Kidney (tissue), 14 donors: ENCODE measurements around the gene NPAT. TPM values are rescaled to one million over a fixed set of nuclear protein-coding genes. Genes with fewer than 3 reads are reported as not detected.

Experiments
- DNase-seq, 5 donors: peaks; one replicate each; pipeline ENCODE4 v3.0.0-alpha.2; 2013 to 2020
- FAIRE-seq: peaks from 2 replicates; lab custom pipeline; 2012; peaks lifted over from hg19 to GRCh38; lab: Jason Lieb, UNC
- H3K27ac ChIP-seq, 2 donors: one replicate each; pipeline ENCODE4 v1.7.0; 2013; ENCODE audit warnings: low read depth in 2 of 2, low read length in 2 of 2, inconsistent platforms in 1 of 2
- H3K27me3 ChIP-seq: one replicate; pipeline ENCODE4 v1.7.1; 2013; ENCODE audit warnings: low read length, inconsistent platforms; ENCODE audit not compliant: control insufficient read depth, insufficient read depth
- H3K36me3 ChIP-seq, 3 donors: one replicate each; pipeline versions ENCODE4 v1.7.0 to v1.7.1; 2013; ENCODE audit warnings: low read length in 3 of 3, control low read depth in 1 of 3, inconsistent platforms in 1 of 3; ENCODE audit not compliant: insufficient read depth in 3 of 3, control insufficient read depth in 2 of 3
- H3K4me1 ChIP-seq, 3 donors: one replicate each; pipeline versions ENCODE4 v1.7.0 to v1.7.1; 2013; ENCODE audit warnings: low read length in 3 of 3, inconsistent platforms in 1 of 3, low read depth in 1 of 3; ENCODE audit not compliant: control insufficient read depth in 2 of 3, insufficient read depth in 2 of 3
- H3K4me3 ChIP-seq, 3 donors: one replicate each; pipeline versions ENCODE4 v1.7.0 to v1.8.1; 2013; ENCODE audit warnings: low read length in 3 of 3, control low read depth in 1 of 3, inconsistent platforms in 1 of 3
- H3K9ac ChIP-seq, 3 donors: one replicate each; pipeline versions ENCODE4 v1.7.0 to v1.7.1; 2013; ENCODE audit warnings: low read length in 3 of 3, control low read depth in 1 of 3, inconsistent platforms in 1 of 3
- H3K9me3 ChIP-seq, 3 donors: one replicate each; pipeline versions ENCODE4 v1.7.0 to v1.7.1; 2013; ENCODE audit warnings: low read length in 3 of 3, control low read depth in 1 of 3, inconsistent platforms in 1 of 3; ENCODE audit not compliant: control insufficient read depth in 2 of 3, insufficient read depth in 1 of 3
- intact Hi-C: fragments of 100-400 bp; cut with DNase I; formaldehyde crosslinking; loops from one replicate; pipeline ENCODE4 v1.11.1; 2022
- polyA plus RNA-seq: library from polyadenylated mRNA; stranded (reverse); fragments of 350-450 nt; fragmentation: Illumina TruSeq; extraction: RNeasy Lipid Tissue Mini Kit (QIAGEN cat#74804); gene quantifications from one replicate; pipeline ENCODE4 v1.2.3, GENCODE V29; 2014; ENCODE audit warnings: low read depth, low replicate concordance; ENCODE audit not compliant: insufficient read depth
- total RNA-seq: library from RNA; stranded (reverse); fragmentation: NEBNext Ultra II Directional; extraction: Animal tissue kit (Norgen Biotek cat#: 25700); gene quantifications from one replicate; pipeline ENCODE4 v1.2.1, GENCODE V29; 2021
- TF ChIP-seq, protein P1 (sequence below): IDR thresholded peaks from 3 replicates; pipeline ENCODE4 v1.5.1; 2012; ENCODE audit warnings: mild to moderate bottlenecking, moderate library complexity, borderline replicate concordance; ENCODE audit not compliant: insufficient read depth; ENCODE audit errors: extremely low read depth
- donor health status: control.
- donor health status: control.
- donor health status: control.
- donor health status: control.
- donor health status: control.
- donor health status: DM: yes; HTN: yes; CAD: no.
- donor health status: Normal renal cell carcinoma (clear cell type).

NPAT gene
- total and polyA plus RNA-seq, 2 donors from 2014 or later, result 2.5 to 17.6 TPM

- intact Hi-C loops, result no loop called here
- no peak for FAIRE-seq
Observed at GRCh38 chr11:108216988-108217387, 5.5 kb downstream of the NPAT start.

DNA sequence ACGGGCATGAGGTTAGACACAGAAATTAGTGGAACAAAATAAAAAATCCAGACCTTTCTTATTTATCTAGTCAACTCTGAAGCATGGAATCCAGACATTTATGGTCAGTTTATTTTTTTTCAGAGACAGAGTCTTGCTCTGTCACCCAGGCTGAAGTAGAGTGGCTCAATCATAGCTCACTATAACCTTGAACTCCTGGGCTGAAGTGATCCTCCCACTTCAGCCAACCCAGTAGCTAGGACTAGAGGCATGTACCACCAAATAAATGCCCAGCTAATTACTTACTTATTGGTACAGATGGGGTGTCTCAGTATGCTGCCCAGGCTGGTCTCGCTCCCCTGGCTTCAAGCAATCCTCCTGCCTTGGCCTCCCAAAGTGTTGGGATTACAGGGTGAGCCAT lies 8.7 kb downstream of the NPAT start:
- Histone ChIP-seq H3K4me1 (no peaks in the 10 kb centered on the region), H3K36me3 (peaks cover 0 to 2% (median 0%) of the 10 kb centered on the region in 3 donors), H3K9me3 (no peaks in the 10 kb centered on the region), H3K27me3 (no peaks in the 10 kb centered on the region), H3K9ac (no peak overlapping the region), H3K27ac (no peak overlapping the region), H3K4me3 (no peak overlapping the region)
- FAIRE-seq (no peak), DNase-seq (no peak)
- TF ChIP-seq, protein P1, sequence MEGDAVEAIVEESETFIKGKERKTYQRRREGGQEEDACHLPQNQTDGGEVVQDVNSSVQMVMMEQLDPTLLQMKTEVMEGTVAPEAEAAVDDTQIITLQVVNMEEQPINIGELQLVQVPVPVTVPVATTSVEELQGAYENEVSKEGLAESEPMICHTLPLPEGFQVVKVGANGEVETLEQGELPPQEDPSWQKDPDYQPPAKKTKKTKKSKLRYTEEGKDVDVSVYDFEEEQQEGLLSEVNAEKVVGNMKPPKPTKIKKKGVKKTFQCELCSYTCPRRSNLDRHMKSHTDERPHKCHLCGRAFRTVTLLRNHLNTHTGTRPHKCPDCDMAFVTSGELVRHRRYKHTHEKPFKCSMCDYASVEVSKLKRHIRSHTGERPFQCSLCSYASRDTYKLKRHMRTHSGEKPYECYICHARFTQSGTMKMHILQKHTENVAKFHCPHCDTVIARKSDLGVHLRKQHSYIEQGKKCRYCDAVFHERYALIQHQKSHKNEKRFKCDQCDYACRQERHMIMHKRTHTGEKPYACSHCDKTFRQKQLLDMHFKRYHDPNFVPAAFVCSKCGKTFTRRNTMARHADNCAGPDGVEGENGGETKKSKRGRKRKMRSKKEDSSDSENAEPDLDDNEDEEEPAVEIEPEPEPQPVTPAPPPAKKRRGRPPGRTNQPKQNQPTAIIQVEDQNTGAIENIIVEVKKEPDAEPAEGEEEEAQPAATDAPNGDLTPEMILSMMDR, result no peak
- intact Hi-C loops, result no loop called here

More at GRCh38 chr11:108216988-108217387, 5.5 kb downstream of the NPAT start:
- TF ChIP-seq, protein P1, result no peak
- Histone ChIP-seq H3K9me3 (no peaks in the 10 kb centered on the region), H3K4me1 (peaks cover 0 to 5% (median 4%) of the 10 kb centered on the region in 3 donors), H3K9ac (no peak overlapping the region), H3K4me3 (no peak overlapping the region), H3K36me3 (no peaks in the 10 kb centered on the region), H3K27ac (no peak overlapping the region), H3K27me3 (no peaks in the 10 kb centered on the region)
- DNase-seq, result no peak

GRCh38 chr11:108210441-108210840 lies 12.0 kb downstream of the NPAT start:
- TF ChIP-seq, protein P1, result no peak
- no peaks in the 10 kb centered on the region for H3K4me1 ChIP-seq
- no peak overlapping the region for H3K27ac ChIP-seq
- no peak for DNase-seq
- peaks cover 8 to 14% (median 9%) of the 10 kb centered on the region in 3 donors for H3K36me3 ChIP-seq
- H3K9ac ChIP-seq, result no peak overlapping the region
- no peaks in the 10 kb centered on the region for H3K27me3 ChIP-seq
- intact Hi-C loops, result no loop called here
- no peak overlapping the region for H3K4me3 ChIP-seq
- no peak for FAIRE-seq
- peaks cover 0 to 2% (median 0%) of the 10 kb centered on the region in 3 donors for H3K9me3 ChIP-seq

DNA sequence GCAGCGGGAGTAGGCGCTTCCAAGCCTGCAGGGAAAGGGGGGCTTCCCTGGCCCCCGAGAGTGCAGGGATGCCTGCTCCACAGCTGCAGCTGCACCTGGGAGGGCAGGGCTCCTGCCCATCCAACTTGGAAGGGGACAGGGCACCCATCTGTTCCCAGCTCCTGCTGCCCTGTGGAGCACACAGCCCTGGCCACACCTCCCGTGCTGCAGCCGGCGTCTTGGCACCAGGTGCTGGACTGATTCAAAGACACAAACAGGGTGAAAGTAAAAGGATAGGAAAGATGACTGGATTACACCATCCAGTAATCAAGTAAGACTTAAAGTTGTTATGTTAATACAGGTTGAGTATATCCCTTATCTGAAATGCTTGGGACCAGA lies 14.8 kb downstream of the NPAT start:
- H3K9ac ChIP-seq, result no peak overlapping the region
- peaks cover 0 to 2% (median 0%) of the 10 kb centered on the region in 3 donors for H3K9me3 ChIP-seq
- no peak overlapping the region for H3K4me3 ChIP-seq
- H3K4me1 ChIP-seq, result no peaks in the 10 kb centered on the region
- peaks cover 8 to 16% (median 9%) of the 10 kb centered on the region in 3 donors for H3K36me3 ChIP-seq
- TF ChIP-seq, protein P1, result no peak
- no peaks in the 10 kb centered on the region for H3K27me3 ChIP-seq
- intact Hi-C loops, result no loop called here
- no peak overlapping the region for H3K27ac ChIP-seq
- DNase-seq (no peak), FAIRE-seq (no peak)
